DMS79 (cell line): Measurements from ENCODE around the gene RPS6KA1.
A peak's percentile ranks its signal among the peaks of the same experiment; 100 is the strongest.
"Not testable (repeated sequence)": the region's sequence is repeated elsewhere in the genome, so short reads cannot be mapped to it uniquely, and the experiment has no call there.

Experiments used
- DNase-seq: peaks from one replicate; lab custom pipeline; 2025; lab: John Stamatoyannopoulos, UW

Gene RPS6KA1

GRCh38 chr1:26529655-26530409 is at the start of gene RPS6KA1:
RPS6KA1 (plus strand) TSS chr1:26529761; CDS start chr1:26529921, 160 bp downstream.
- DNase-seq, result no peak

GRCh38 chr1:26482921-26483320 is 46.6 kb upstream of the RPS6KA1 start:
- no peak for DNase-seq

- no peak for DNase-seq
These were observed 45.6 kb upstream of the RPS6KA1 start for GRCh38 chr1:26483980-26484379.

GRCh38 chr1:26490155-26490554 is 39.4 kb upstream of the RPS6KA1 start:
- DNase-seq, result no peak

- no peak for DNase-seq
These were observed 36.3 kb upstream of the RPS6KA1 start for GRCh38 chr1:26493267-26493666.

GRCh38 chr1:26493938-26494337 is 35.6 kb upstream of the RPS6KA1 start:
- DNase-seq, result no peak

- DNase-seq, result no peak
These were observed 32.7 kb upstream of the RPS6KA1 start for GRCh38 chr1:26496861-26497260.

GRCh38 chr1:26498894-26499293 is 30.7 kb upstream of the RPS6KA1 start:
- DNase-seq, result no peak

- peak; percentile 83 for DNase-seq
These were observed 28.9 kb upstream of the RPS6KA1 start for GRCh38 chr1:26500488-26501175.

GRCh38 chr1:26510711-26511110 is 18.9 kb upstream of the RPS6KA1 start:
- not testable (repeated sequence) for DNase-seq

GRCh38 chr1:26515836-26516235 is 13.7 kb upstream of the RPS6KA1 start:
- not testable (repeated sequence) for DNase-seq

- DNase-seq, result no peak
These were observed 12.4 kb upstream of the RPS6KA1 start for GRCh38 chr1:26516987-26517765.

GRCh38 chr1:26517766-26518049 is 11.9 kb upstream of the RPS6KA1 start:
- no peak for DNase-seq

- DNase-seq, result no peak
These were observed 11.2 kb upstream of the RPS6KA1 start for GRCh38 chr1:26518355-26518754.

GRCh38 chr1:26520339-26520738 is 9.2 kb upstream of the RPS6KA1 start:
- DNase-seq, result no peak

GRCh38 chr1:26521669-26522030 is 7.9 kb upstream of the RPS6KA1 start:
- no peak for DNase-seq

- DNase-seq, result no peak
These were observed 7.5 kb upstream of the RPS6KA1 start for GRCh38 chr1:26522073-26522472.

GRCh38 chr1:26524181-26524580 is 5.4 kb upstream of the RPS6KA1 start:
- no peak for DNase-seq

- DNase-seq, result no peak
These were observed 3.3 kb upstream of the RPS6KA1 start for GRCh38 chr1:26526287-26526686.

GRCh38 chr1:26529405-26529654 is 231 bp upstream of the RPS6KA1 start:
- DNase-seq, result no peak

GRCh38 chr1:26530410-26530894 is 891 bp downstream of the RPS6KA1 start:
- no peak for DNase-seq

GRCh38 chr1:26530895-26531598 is 1.5 kb downstream of the RPS6KA1 start:
- peak; percentile 90 for DNase-seq
